T-helper 2 cell treated with Interferon-gamma antibody and Interleukin-4, amounts not matched to agents 5 μg/mL and 100 μg/mL, for 36 hours (primary cell): Measurements from ENCODE around the gene TMEM235.
A peak's percentile ranks its signal among the peaks of the same experiment; 100 is the strongest.

Source experiments
- DNase-seq: peaks from one replicate; pipeline ENCODE4 v3.0.0; 2021; ENCODE audit warnings: low spot score
- H3K27ac Mint-ChIP-seq: one replicate; pipeline ENCODE4 v1.8.0; 2021; ENCODE audit warnings: mild to moderate bottlenecking, mixed read lengths
- H3K27me3 Mint-ChIP-seq: one replicate; pipeline ENCODE4 v1.8.0; 2021; ENCODE audit warnings: low read depth, mixed read lengths
- H3K36me3 Mint-ChIP-seq: one replicate; pipeline ENCODE4 v1.8.0; 2021; ENCODE audit warnings: low read depth, mixed read lengths
- H3K4me1 Mint-ChIP-seq: one replicate; pipeline ENCODE4 v1.8.0; 2021; ENCODE audit warnings: low read depth, mixed read lengths
- H3K4me3 Mint-ChIP-seq: one replicate; pipeline ENCODE4 v1.8.0; 2022; ENCODE audit warnings: mild to moderate bottlenecking, moderate library complexity, mixed read lengths
- H3K9me3 Mint-ChIP-seq: one replicate; pipeline ENCODE4 v1.8.0; 2021; ENCODE audit warnings: mixed read lengths

Gene TMEM235

GRCh38 chr17:78263063-78263735 lies 31.8 kb downstream of the TMEM235 start:
- Mint-ChIP-seq H3K27me3 (no peaks in the 10 kb centered on the region), H3K4me1 (peaks cover 22% of the 10 kb centered on the region), H3K27ac (peak overlapping the region; percentile 77), H3K4me3 (peak overlapping the region; percentile 54), H3K36me3 (peaks cover 1% of the 10 kb centered on the region), H3K9me3 (no peaks in the 10 kb centered on the region)
- DNase-seq = peak; percentile 40

GRCh38 chr17:78263736-78264340 lies 32.4 kb downstream of the TMEM235 start:
- DNase-seq = no peak
- Mint-ChIP-seq H3K4me1 (peaks cover 20% of the 10 kb centered on the region), H3K9me3 (no peaks in the 10 kb centered on the region), H3K4me3 (no peak overlapping the region), H3K27me3 (no peaks in the 10 kb centered on the region), H3K36me3 (peaks cover 1% of the 10 kb centered on the region), H3K27ac (peak overlapping the region; percentile 77)

- H3K9me3 Mint-ChIP-seq = no peaks in the 10 kb centered on the region
- peaks cover 18% of the 10 kb centered on the region for H3K4me1 Mint-ChIP-seq
- peaks cover 1% of the 10 kb centered on the region for H3K36me3 Mint-ChIP-seq
- DNase-seq = no peak
- H3K4me3 Mint-ChIP-seq = no peak overlapping the region
- H3K27ac Mint-ChIP-seq = peak overlapping the region; percentile 81
- no peaks in the 10 kb centered on the region for H3K27me3 Mint-ChIP-seq
Observed at GRCh38 chr17:78264590-78264989, 33.2 kb downstream of the TMEM235 start.

- H3K27me3 Mint-ChIP-seq = no peaks in the 10 kb centered on the region
- no peak overlapping the region for H3K27ac Mint-ChIP-seq
- DNase-seq = no peak
- peaks cover 14% of the 10 kb centered on the region for H3K4me1 Mint-ChIP-seq
- H3K4me3 Mint-ChIP-seq = no peak overlapping the region
- H3K36me3 Mint-ChIP-seq = peaks cover 1% of the 10 kb centered on the region
- H3K9me3 Mint-ChIP-seq = no peaks in the 10 kb centered on the region
Observed at GRCh38 chr17:78265121-78265520, 33.7 kb downstream of the TMEM235 start.

GRCh38 chr17:78266231-78266631 lies 34.8 kb downstream of the TMEM235 start:
- Mint-ChIP-seq H3K27ac (peak overlapping the region; percentile 27), H3K36me3 (peaks cover 1% of the 10 kb centered on the region), H3K27me3 (no peaks in the 10 kb centered on the region), H3K4me3 (no peak overlapping the region), H3K4me1 (peaks cover 16% of the 10 kb centered on the region), H3K9me3 (no peaks in the 10 kb centered on the region)
- no peak for DNase-seq

- peaks cover 17% of the 10 kb centered on the region for H3K4me1 Mint-ChIP-seq
- H3K4me3 Mint-ChIP-seq = no peak overlapping the region
- H3K9me3 Mint-ChIP-seq = no peaks in the 10 kb centered on the region
- H3K36me3 Mint-ChIP-seq = peaks cover 1% of the 10 kb centered on the region
- no peaks in the 10 kb centered on the region for H3K27me3 Mint-ChIP-seq
- no peak overlapping the region for H3K27ac Mint-ChIP-seq
- DNase-seq = no peak
Observed at GRCh38 chr17:78266771-78267170, 35.3 kb downstream of the TMEM235 start.

GRCh38 chr17:78267253-78268073 lies 36.0 kb downstream of the TMEM235 start:
- Mint-ChIP-seq H3K27me3 (no peaks in the 10 kb centered on the region), H3K4me1 (peaks cover 22% of the 10 kb centered on the region), H3K9me3 (no peaks in the 10 kb centered on the region), H3K4me3 (no peak overlapping the region), H3K36me3 (no peaks in the 10 kb centered on the region), H3K27ac (no peak overlapping the region)
- no peak for DNase-seq

GRCh38 chr17:78268191-78268874 lies 36.9 kb downstream of the TMEM235 start:
- no peaks in the 10 kb centered on the region for H3K36me3 Mint-ChIP-seq
- DNase-seq = no peak
- no peaks in the 10 kb centered on the region for H3K9me3 Mint-ChIP-seq
- no peak overlapping the region for H3K27ac Mint-ChIP-seq
- H3K27me3 Mint-ChIP-seq = no peaks in the 10 kb centered on the region
- no peak overlapping the region for H3K4me3 Mint-ChIP-seq
- peaks cover 22% of the 10 kb centered on the region for H3K4me1 Mint-ChIP-seq

- Mint-ChIP-seq H3K9me3 (no peaks in the 10 kb centered on the region), H3K4me3 (no peak overlapping the region), H3K4me1 (peaks cover 22% of the 10 kb centered on the region), H3K27me3 (no peaks in the 10 kb centered on the region), H3K36me3 (no peaks in the 10 kb centered on the region), H3K27ac (no peak overlapping the region)
- no peak for DNase-seq
Observed at GRCh38 chr17:78268951-78269905, 37.8 kb downstream of the TMEM235 start.

- Mint-ChIP-seq H3K36me3 (no peaks in the 10 kb centered on the region), H3K4me3 (no peak overlapping the region), H3K27me3 (no peaks in the 10 kb centered on the region), H3K4me1 (peaks cover 18% of the 10 kb centered on the region), H3K9me3 (no peaks in the 10 kb centered on the region), H3K27ac (no peak overlapping the region)
- no peak for DNase-seq
Observed at GRCh38 chr17:78269955-78270381, 38.5 kb downstream of the TMEM235 start.

GRCh38 chr17:78271419-78272170 lies 40.2 kb downstream of the TMEM235 start:
- Mint-ChIP-seq H3K27ac (peak overlapping the region; percentile 3), H3K4me1 (peaks cover 25% of the 10 kb centered on the region), H3K4me3 (no peak overlapping the region)

GRCh38 chr17:78272181-78272913 lies 40.9 kb downstream of the TMEM235 start:
- Mint-ChIP-seq H3K36me3 (no peaks in the 10 kb centered on the region), H3K4me3 (no peak overlapping the region), H3K9me3 (no peaks in the 10 kb centered on the region), H3K4me1 (peaks cover 25% of the 10 kb centered on the region), H3K27ac (no peak overlapping the region), H3K27me3 (peaks cover 5% of the 10 kb centered on the region)
- DNase-seq = peak; percentile 37

More at GRCh38 chr17:78271419-78272170, 40.2 kb downstream of the TMEM235 start:
- H3K27me3 Mint-ChIP-seq = peaks cover 5% of the 10 kb centered on the region
- H3K36me3 Mint-ChIP-seq = no peaks in the 10 kb centered on the region
- H3K9me3 Mint-ChIP-seq = no peaks in the 10 kb centered on the region
- DNase-seq = no peak
